ENCODE data around the gene FLT1.

FLT1 gene

DNA sequence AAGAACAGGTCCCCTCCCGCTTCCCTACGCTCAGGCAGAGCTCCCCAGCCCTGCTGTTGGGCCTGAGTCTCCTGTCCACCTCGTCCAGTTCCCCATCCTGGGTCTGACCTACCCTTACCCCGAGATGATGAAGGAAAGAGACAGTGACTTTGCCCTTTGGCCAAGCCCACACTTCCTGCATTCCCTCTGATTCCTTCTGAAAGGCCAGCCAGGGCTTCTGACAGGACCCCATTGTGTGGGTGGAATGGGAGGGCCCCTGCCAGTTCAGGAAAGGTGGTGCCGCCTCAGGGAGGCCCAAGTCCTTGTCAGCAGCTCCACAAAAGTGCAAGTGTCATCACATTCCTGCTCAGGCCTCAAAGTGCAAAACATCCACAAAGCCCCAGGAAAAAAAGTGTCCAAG, 178.8 kb downstream of the FLT1 start:
- peak; percentile 26 to 56 (median 38) for DNase-seq

GRCh38 chr13:28314879-28315278, 180.0 kb downstream of the FLT1 start:
- DNase-seq, result no peak

- peak; percentile 53 to 59 (median 54) for DNase-seq
Observed at GRCh38 chr13:28313579-28313978, 181.3 kb downstream of the FLT1 start.

DNA sequence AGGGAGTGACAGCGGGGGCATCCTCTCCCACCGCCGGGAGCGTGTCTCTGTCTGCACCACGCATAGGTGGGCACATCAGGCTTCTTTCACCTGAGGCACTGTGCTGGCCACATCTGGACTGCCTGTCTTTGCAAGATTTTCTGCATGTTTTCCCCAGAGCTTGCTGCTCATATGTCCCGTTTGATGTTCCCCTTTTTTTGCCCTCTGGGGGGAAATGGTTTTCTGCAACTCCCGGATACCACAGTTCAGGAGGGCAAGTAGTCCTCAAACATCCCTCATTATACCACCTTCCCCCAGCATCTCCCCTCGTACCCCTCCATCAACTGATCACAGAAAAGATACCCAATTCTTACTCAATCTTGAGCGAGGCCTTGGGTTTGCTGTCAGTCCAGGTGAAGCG, 188.6 kb downstream of the FLT1 start:
- DNase-seq, result peak in 1 of 4 experiments; percentile 28

DNA sequence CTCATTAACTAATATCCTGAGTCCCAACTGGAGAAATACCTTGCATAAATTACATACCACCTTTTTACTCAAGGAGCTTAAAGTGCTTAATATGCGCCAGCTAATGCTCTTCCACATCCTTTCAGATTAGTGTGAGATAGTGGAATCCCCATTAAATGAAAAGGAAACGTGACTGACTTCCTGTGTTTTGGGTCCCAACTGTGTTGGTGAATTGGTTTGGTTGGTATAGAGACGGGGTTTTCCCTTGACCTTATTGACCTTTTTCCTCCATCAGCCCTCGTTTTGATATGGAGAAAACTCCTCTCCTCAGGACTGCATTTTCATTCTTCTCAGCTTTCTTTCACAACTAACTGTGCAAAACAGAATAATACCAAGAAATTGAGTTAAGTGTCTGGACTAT, 193.1 kb downstream of the FLT1 start:
- no peak for DNase-seq

DNA sequence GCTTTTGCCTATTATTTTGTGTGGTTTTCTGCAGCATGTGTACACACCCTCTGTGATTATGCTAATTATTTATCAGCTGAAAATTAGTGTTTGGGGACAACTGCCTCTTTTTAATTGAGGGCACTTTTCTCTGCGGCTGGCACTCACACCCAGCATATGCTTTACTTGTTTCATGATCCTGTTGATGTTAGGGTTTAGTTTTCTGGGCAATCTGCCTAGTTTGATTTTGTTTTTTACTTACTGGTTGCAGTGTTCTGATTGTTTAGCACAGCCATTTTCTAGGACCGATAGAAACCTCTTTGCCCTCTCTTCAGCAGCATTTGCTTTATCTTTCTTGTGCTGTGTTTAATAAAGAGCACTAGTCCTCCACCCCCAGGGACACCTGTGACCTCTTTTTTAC, 195.0 kb downstream of the FLT1 start:
- no peak for DNase-seq

DNA sequence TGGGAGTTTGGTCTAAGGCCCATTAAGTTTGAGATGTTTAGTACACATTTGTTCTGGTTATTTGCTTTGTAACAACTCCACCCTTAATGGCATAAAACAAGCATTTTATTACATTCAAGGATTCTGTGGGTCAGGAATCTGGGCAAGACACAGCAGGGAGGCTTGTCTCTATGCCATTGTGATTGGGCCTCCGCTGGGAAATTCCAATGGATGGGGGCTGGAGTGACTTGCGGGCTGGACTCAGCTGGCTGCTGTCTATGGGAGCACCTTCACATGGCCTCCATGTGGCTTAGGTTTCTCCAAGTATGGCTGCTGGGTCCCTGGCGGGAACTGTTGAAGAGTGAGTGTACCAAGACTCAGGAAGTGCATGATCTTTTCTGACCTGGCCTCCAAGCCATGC, 197.6 kb downstream of the FLT1 start:
- no peak for DNase-seq

DNA sequence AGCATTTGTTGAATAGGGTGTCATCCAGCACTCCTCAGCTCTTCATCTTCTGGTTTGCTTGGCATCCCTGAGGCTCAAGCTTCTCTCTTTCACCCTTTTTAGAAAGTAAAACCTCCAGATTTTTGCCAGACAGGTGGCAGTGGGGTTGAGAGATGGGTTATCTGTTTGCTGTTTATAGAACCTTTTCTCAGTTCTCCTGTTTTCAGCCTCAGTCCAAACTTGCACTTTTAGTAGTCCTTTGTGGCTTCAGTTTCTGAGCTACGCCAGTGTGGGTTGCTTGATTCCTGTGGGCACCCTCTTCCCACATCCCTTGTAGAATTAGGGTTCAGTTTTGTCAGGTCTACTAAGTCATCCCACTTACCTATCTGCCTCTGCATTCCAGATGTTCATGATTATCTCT, 208.7 kb downstream of the FLT1 start:
- no peak for DNase-seq

DNA sequence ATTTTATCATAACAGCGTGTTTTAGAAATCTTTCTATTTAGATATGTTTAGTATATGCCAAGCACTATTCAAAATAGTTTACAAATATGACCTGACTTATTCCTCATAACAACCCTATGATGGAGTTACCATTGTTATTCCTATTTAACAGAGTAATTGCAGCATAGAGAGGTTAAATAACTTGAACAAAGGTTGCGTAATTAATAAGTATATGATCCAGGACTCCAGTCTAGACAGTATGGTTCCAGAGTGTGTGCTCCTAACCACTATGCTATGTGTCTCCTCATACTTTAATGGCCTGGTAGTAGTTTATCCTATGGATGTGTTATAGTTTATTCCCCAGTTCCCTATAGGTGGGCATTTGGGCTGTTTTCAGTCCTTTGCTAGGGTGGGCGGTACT, 211.3 kb downstream of the FLT1 start:
- DNase-seq, result no peak

DNA sequence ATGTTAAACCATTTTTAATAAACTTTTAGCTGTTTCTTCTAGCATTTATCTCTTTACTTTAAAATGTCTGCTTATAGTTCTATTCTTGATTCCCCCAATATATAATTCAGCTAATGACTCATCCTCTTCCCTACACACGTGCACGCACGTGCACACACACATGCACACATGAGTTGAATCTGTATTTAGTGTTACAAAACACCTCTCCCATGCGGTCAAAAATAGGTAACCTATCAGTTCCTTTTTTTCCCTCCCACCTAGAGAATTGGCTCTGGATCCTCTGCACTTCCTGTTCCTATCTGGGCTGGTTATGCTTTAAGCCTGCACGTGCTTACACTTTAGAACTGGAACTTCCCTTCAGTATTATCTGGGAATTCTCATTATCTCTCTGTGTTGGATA, 212.5 kb downstream of the FLT1 start:
- peak; percentile 4 to 52 (median 39) for DNase-seq

GRCh38 chr13:28273919-28274318, 221.0 kb downstream of the FLT1 start:
- DNase-seq, result no peak

GRCh38 chr13:28271056-28271840, 223.7 kb downstream of the FLT1 start:
- DNase-seq, result peak in 2 of 4 experiments; percentile 29 to 40

DNA sequence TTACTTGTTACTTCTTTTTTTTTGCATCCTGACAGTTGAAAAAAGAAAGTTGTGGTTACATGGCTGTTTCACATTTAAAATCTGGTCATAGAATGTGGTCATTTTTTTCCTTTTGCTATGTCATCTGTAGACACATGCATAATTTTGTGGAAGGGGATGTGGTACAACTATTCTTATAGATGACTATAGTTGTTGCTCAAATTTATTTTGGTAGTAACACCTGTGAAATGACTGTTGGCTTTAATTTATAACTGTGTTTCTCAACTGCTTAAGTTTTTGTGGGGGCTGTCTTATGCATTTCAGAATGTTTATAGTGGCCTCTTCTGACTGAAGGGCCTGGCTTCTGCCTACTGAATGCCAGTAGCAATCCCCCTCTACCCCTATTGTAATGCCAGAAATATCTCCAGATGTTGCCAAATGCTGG, 226.1 kb downstream of the FLT1 start:
- DNase-seq, result peak; percentile 4 to 76 (median 38)

- no peak for DNase-seq
Observed at GRCh38 chr13:28267497-28267896, 227.4 kb downstream of the FLT1 start.

DNA sequence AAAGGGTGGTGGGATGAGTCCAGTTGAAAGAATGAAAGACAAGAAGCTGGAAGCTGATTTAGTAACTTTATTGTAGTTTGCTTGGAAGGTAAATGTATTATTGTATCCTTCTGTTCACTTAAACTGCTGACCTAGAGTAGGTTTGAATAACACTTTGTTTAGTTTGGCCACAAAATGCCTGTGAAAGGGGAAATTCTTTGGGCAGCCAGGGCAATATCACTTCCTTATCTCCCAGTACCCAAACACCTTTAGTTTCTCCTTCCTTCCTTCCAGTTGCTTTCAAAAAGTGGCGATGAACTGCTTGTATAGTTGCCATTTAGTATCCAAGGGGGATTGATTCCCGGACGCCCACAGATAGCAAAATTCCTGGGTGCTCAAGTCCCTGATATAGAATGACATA, 236.5 kb downstream of the FLT1 start:
- no peak for DNase-seq

DNA sequence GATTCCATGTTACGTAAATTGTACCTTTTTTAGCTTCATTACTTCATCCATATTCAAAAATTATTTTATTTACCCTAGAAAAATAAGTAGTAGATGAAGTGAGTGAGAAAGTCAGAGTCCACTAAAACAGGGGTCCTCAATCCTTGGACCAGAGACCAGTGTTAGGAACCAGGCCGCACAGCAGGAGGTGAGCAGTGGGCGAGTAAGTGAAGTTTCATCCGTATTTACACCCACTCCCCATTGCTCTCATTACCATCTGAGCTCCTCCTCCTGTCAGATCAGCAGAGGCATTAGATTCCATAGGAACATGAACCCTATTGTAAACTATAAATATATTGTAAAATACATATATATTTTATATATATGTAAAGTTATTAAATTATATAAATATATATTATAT, 237.6 kb downstream of the FLT1 start:
- no peak for DNase-seq

DNA sequence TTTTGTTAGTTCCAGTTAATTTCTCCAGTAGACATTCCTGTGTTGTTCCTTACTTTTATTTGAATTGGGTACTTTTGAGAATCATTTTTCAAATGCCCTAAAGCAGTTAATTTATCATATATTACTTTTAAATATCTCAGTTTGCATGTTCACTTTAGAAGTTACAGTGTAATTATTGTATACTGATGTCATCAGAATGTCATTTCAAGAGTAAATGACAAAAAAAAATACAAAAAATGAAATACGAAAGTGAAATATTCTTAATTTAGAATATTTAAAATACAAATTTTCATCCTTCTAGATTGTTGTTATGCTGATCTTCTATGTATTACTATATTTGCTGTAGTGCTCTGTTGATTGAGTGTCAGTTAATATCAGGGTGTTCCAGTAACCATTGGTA, 242.4 kb downstream of the FLT1 start:
- DNase-seq, result no peak

GRCh38 chr13:28251466-28251865, 243.5 kb downstream of the FLT1 start:
- DNase-seq, result peak; percentile 49 to 69 (median 66)

- no peak for DNase-seq
Observed at GRCh38 chr13:28250542-28250941, 244.4 kb downstream of the FLT1 start.

All from suppressor macrophage (primary cell).